Measurements from ENCODE around the gene STOX2.

STOX2 gene

GRCh38 chr4:183977707-183978106, 72.6 kb downstream of the STOX2 start:
- H3K27me3 Mint-ChIP-seq = peaks cover 8% of the 10 kb centered on the region
- H3K36me3 Mint-ChIP-seq (ENCODE audit: low read depth) = no peaks in the 10 kb centered on the region
- no peaks in the 10 kb centered on the region for H3K4me1 Mint-ChIP-seq (ENCODE audit: low read depth)
- H3K9me3 Mint-ChIP-seq = peaks cover 17% of the 10 kb centered on the region
- H3K27ac Mint-ChIP-seq = no peak overlapping the region
- no peak overlapping the region for H3K4me3 Mint-ChIP-seq

DNA sequence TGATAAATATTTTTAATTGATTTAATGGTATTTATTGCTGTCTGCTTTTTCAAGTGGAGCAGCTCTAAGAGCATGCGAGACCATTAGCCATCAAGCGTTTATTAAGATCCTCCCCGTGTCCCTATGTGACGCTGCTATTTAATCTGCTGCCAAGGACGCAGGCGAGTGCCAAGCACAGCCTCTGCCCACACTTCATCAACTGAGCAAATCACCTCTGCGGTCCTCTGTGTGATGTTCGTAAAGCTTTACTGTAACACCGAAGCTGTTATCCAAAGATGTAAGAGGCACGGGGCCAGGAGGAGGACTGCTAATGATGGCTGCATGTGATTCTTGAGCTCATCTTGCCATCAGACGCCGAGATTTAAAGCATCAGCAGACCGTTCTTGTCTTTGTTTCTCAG, 79.5 kb downstream of the STOX2 start:
- H3K27me3 Mint-ChIP-seq = no peaks in the 10 kb centered on the region
- no peak overlapping the region for H3K4me3 Mint-ChIP-seq
- H3K27ac Mint-ChIP-seq = no peak overlapping the region
- H3K9me3 Mint-ChIP-seq = no peaks in the 10 kb centered on the region
- no peaks in the 10 kb centered on the region for H3K36me3 Mint-ChIP-seq (ENCODE audit: low read depth)
- no peaks in the 10 kb centered on the region for H3K4me1 Mint-ChIP-seq (ENCODE audit: low read depth)

GRCh38 chr4:183985786-183986185, 80.7 kb downstream of the STOX2 start:
- H3K4me1 Mint-ChIP-seq (ENCODE audit: low read depth) = no peaks in the 10 kb centered on the region
- H3K36me3 Mint-ChIP-seq (ENCODE audit: low read depth) = no peaks in the 10 kb centered on the region
- H3K4me3 Mint-ChIP-seq = no peak overlapping the region
- H3K27ac Mint-ChIP-seq = no peak overlapping the region
- no peaks in the 10 kb centered on the region for H3K9me3 Mint-ChIP-seq
- no peaks in the 10 kb centered on the region for H3K27me3 Mint-ChIP-seq

- no peaks in the 10 kb centered on the region for H3K9me3 Mint-ChIP-seq
- no peaks in the 10 kb centered on the region for H3K4me1 Mint-ChIP-seq (ENCODE audit: low read depth)
- H3K27ac Mint-ChIP-seq = no peak overlapping the region
- no peaks in the 10 kb centered on the region for H3K36me3 Mint-ChIP-seq (ENCODE audit: low read depth)
- no peak overlapping the region for H3K4me3 Mint-ChIP-seq
- H3K27me3 Mint-ChIP-seq = no peaks in the 10 kb centered on the region
Measured at GRCh38 chr4:183986291-183986970, 81.3 kb downstream of the STOX2 start.

GRCh38 chr4:183986971-183987946, 82.2 kb downstream of the STOX2 start:
- no peaks in the 10 kb centered on the region for H3K36me3 Mint-ChIP-seq (ENCODE audit: low read depth)
- H3K4me3 Mint-ChIP-seq = no peak overlapping the region
- no peaks in the 10 kb centered on the region for H3K4me1 Mint-ChIP-seq (ENCODE audit: low read depth)
- no peak overlapping the region for H3K27ac Mint-ChIP-seq
- H3K9me3 Mint-ChIP-seq = no peaks in the 10 kb centered on the region
- peaks cover 2% of the 10 kb centered on the region for H3K27me3 Mint-ChIP-seq

DNA sequence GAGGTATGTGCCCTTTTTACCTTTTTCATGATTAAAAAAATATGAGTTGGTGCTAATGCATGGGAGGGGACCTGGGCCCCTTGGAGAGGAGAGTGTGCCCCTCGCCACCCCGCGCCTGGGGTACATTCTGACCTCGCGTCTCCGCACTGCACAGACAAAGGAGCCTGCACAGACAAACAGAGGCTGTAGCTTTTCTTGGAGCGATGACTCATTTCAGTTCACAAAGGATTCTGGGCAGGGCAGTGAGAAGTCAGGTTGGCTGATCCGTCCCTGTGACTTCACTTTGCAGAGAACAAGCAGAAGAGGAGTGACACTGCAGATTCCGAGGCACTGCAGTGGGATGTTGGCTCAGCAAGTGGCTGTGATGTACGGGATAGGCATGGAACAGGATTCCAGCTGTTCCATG, 82.9 kb downstream of the STOX2 start:
- no peak overlapping the region for H3K27ac Mint-ChIP-seq
- no peaks in the 10 kb centered on the region for H3K9me3 Mint-ChIP-seq
- peaks cover 5% of the 10 kb centered on the region for H3K27me3 Mint-ChIP-seq
- no peak overlapping the region for H3K4me3 Mint-ChIP-seq
- no peaks in the 10 kb centered on the region for H3K36me3 Mint-ChIP-seq (ENCODE audit: low read depth)
- no peaks in the 10 kb centered on the region for H3K4me1 Mint-ChIP-seq (ENCODE audit: low read depth)

- Mint-ChIP-seq H3K4me3 (no peak overlapping the region), H3K9me3 (no peaks in the 10 kb centered on the region), H3K4me1 (ENCODE audit: low read depth) (no peaks in the 10 kb centered on the region), H3K27ac (no peak overlapping the region), H3K27me3 (peaks cover 5% of the 10 kb centered on the region), H3K36me3 (ENCODE audit: low read depth) (no peaks in the 10 kb centered on the region)
Measured at GRCh38 chr4:183988874-183989273, 83.8 kb downstream of the STOX2 start.

GRCh38 chr4:183989461-183989860, 84.4 kb downstream of the STOX2 start:
- Mint-ChIP-seq H3K27me3 (peaks cover 5% of the 10 kb centered on the region), H3K9me3 (no peaks in the 10 kb centered on the region), H3K36me3 (ENCODE audit: low read depth) (no peaks in the 10 kb centered on the region), H3K27ac (no peak overlapping the region), H3K4me3 (no peak overlapping the region), H3K4me1 (ENCODE audit: low read depth) (no peaks in the 10 kb centered on the region)

DNA sequence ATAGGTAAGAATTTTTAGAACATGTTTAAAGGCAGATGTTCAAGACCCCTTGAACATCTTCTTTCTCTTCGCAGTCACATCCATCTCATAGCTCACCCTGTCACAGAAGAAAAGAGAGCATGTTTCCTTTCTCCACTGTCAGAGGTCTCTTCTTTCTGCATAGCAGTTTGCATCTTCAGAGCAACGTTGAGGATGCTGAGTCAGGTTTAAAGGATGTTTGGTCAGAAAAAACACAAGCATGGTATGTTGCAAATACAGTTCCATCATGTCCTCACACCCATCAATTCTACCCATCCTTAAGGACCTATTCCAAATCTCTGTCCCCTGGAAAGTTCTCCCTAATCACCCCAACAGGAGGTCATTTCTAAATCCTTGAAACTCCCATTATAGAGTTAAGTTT, 84.8 kb downstream of the STOX2 start:
- Mint-ChIP-seq H3K4me1 (ENCODE audit: low read depth) (no peaks in the 10 kb centered on the region), H3K9me3 (no peaks in the 10 kb centered on the region), H3K36me3 (ENCODE audit: low read depth) (no peaks in the 10 kb centered on the region), H3K4me3 (no peak overlapping the region), H3K27me3 (peaks cover 5% of the 10 kb centered on the region), H3K27ac (no peak overlapping the region)

GRCh38 chr4:183993676-183994075, 88.6 kb downstream of the STOX2 start:
- Mint-ChIP-seq H3K27ac (no peak overlapping the region), H3K27me3 (peaks cover 5% of the 10 kb centered on the region), H3K4me3 (no peak overlapping the region), H3K9me3 (no peaks in the 10 kb centered on the region), H3K36me3 (ENCODE audit: low read depth) (no peaks in the 10 kb centered on the region), H3K4me1 (ENCODE audit: low read depth) (no peaks in the 10 kb centered on the region)

DNA sequence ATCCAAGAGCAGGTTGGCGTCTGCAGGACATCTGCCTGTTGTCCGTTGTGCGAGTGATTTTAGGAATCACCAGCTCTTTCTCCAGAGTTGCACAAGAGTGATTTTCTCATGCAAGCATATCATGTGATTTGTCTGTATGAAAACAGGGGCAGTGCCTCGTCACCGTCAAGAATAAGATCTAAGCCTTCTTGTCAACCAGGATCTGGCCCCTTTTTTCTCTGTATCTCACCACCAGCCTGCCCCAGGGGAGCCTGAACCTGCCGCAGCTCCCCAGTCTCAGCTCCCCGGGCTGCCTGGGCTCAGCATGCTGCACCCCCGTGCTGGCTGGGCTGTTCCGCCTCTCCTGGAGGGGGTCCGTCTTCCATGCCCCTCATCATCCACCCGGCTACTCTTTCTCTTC, 90.5 kb downstream of the STOX2 start:
- Mint-ChIP-seq H3K4me3 (no peak overlapping the region), H3K36me3 (ENCODE audit: low read depth) (no peaks in the 10 kb centered on the region), H3K27me3 (peaks cover 5% of the 10 kb centered on the region), H3K4me1 (ENCODE audit: low read depth) (no peaks in the 10 kb centered on the region), H3K9me3 (no peaks in the 10 kb centered on the region), H3K27ac (no peak overlapping the region)

GRCh38 chr4:183996868-183997267, 91.8 kb downstream of the STOX2 start:
- H3K4me3 Mint-ChIP-seq = no peak overlapping the region
- no peaks in the 10 kb centered on the region for H3K9me3 Mint-ChIP-seq
- no peak overlapping the region for H3K27ac Mint-ChIP-seq
- H3K4me1 Mint-ChIP-seq (ENCODE audit: low read depth) = no peaks in the 10 kb centered on the region
- no peaks in the 10 kb centered on the region for H3K36me3 Mint-ChIP-seq (ENCODE audit: low read depth)
- peaks cover 5% of the 10 kb centered on the region for H3K27me3 Mint-ChIP-seq

- Mint-ChIP-seq H3K36me3 (ENCODE audit: low read depth) (no peaks in the 10 kb centered on the region), H3K27me3 (no peaks in the 10 kb centered on the region), H3K4me3 (no peak overlapping the region), H3K4me1 (ENCODE audit: low read depth) (no peaks in the 10 kb centered on the region), H3K9me3 (no peaks in the 10 kb centered on the region), H3K27ac (no peak overlapping the region)
Measured at GRCh38 chr4:183999435-183999834, 94.3 kb downstream of the STOX2 start.

DNA sequence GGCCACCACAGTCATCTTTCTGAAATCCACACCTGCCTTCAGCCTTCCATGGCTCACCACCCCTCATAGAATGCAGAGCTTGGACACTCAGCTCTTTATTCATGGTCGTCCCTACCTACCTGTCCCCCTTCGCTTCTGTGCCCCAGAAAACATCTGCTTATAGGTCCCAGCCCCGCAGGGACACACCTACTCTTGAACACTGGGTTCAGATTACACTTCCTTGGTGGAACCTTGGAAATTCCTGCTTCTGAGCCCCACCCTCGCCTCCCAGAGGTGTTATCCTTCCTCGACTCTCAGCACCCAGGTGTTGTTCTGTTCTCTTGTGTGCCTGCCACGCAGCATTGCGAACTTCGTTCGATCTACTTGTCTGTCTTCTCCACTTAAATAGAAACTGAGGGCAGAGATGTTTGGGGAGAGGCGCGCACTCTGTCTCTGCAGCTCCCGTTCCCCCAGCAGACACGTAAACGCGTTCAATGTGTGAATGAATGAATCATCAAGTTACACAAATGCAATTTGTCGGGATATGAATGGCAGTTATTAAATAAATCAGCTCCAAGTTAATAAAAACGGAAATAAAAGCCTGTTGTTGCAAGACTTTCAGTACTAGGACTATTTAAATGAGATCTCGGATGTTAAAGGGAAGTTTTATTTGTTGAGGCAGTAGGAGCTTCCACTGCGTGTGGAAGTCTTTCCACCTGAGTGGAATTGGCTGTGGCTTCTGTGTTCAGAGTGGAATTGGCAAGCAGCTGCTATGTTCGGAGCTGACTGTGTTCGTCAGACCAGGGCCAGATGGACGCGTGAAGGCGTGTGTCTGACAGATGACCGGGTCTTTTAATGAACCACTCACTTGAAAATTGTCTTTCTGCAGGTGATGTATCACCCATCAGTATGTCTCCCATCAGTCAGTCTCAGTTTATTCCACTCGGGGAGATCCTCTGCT, 95.6 kb downstream of the STOX2 start:
- Mint-ChIP-seq H3K36me3 (ENCODE audit: low read depth) (no peaks in the 10 kb centered on the region), H3K27me3 (no peaks in the 10 kb centered on the region), H3K27ac (no peak overlapping the region), H3K4me3 (no peak overlapping the region), H3K9me3 (no peaks in the 10 kb centered on the region), H3K4me1 (ENCODE audit: low read depth) (no peaks in the 10 kb centered on the region)

DNA sequence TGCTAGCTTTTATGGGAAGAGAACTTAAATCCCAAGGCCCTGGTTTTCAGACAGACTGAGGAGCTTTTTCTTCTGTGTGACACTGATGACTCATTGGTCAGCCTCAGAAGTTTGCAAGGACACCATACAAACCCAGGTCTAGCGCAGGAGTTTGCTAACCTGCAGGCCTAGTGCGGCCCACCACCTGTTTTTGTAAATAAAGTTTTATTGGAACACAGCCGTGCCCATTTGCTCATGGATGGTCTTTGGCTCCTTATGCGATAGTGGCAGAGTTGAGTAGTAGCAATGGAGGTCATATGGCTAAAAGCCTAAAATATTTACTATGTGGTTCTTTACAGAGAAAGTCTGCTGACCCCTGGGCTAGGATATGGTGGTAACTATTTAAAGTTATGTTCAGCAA, 98.3 kb downstream of the STOX2 start:
- Mint-ChIP-seq H3K4me1 (ENCODE audit: low read depth) (no peaks in the 10 kb centered on the region), H3K36me3 (ENCODE audit: low read depth) (no peaks in the 10 kb centered on the region), H3K27ac (no peak overlapping the region), H3K4me3 (no peak overlapping the region), H3K9me3 (no peaks in the 10 kb centered on the region), H3K27me3 (no peaks in the 10 kb centered on the region)

Measured in stimulated activated naive CD8-positive, alpha-beta T cell treated with anti-CD3 and anti-CD28 coated beads, Interleukin-15, Interleukin-2, amounts not matched to agents 100 ng/mL and 50 ng/mL, for 24 hours (primary cell).